ENCODE measurements around the gene DLL3.
A peak's percentile ranks its signal among the peaks of the same experiment; 100 is the strongest.

DLL3 gene

GRCh38 chr19:39546599-39546998 is 47.9 kb downstream of the DLL3 start:
- TF ChIP-seq ZIC2 (tag by site-specific recombination; IDR thresholded peaks at IDR 0.05) (no peak), ZNF792 (tag by site-specific recombination; IDR thresholded peaks at IDR 0.05) (no peak), KLF1 (tag by site-specific recombination; IDR thresholded peaks at IDR 0.05) (peak; percentile 38; the same call in 1 of the 2 replicates), PATZ1 (tag by site-specific recombination; IDR thresholded peaks at IDR 0.05) (no peak)
- POLR2A ChIA-PET = no interaction called here
- H3K4me1 ChIP-seq (ENCODE audit: control insufficient read depth, insufficient read depth, low read length) = peaks cover 3% of the 10 kb centered on the region; the same call in 1 of the 2 replicates
- H3K27ac ChIP-seq (ENCODE audit: extremely low read depth, low read depth, low read length) = no peak overlapping the region
- no peaks in the 10 kb centered on the region for H3K36me3 ChIP-seq (ENCODE audit: control insufficient read depth in 2 of 2, insufficient read depth in 1 of 2, low read length in 2 of 2)
- no peak overlapping the region for H3K4me3 ChIP-seq (ENCODE audit: low read depth, low read length)
- no peaks in the 10 kb centered on the region for H3K9me3 ChIP-seq (ENCODE audit: control insufficient read depth, insufficient read depth, low read depth, low read length)
- CTCF ChIA-PET = interaction anchor here (0.6 to 7.9 kb wide), 10 partner anchors 10 to 672 kb away, joined by 3 to 148 read pairs (median 4); partner anchors contain the start of genes EID2B and TTC9B

DNA sequence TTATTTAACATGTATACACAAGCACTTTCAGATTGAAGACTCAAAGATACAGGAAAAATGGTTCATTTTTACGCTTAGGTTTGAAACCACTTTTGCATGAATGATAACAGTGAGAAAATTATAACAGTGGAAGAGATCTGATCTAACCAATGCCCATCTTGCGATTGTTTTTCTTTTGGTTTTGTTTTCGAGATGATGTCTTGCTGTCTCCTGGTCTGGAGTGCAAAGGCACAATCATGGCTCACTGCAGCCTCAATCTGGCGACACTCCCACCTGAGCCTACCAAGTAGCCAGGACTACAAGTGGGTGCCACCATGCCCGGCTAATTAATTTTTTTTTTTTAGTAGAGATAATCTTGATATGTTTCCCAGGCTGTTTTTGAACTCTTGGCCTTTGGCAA is 51.5 kb downstream of the DLL3 start:
- TF ChIP-seq ZNF266 (tag by site-specific recombination; IDR thresholded peaks at IDR 0.05; ENCODE audit: low read depth) = no peak
- no peak for TF ChIP-seq KLF16 (tag by site-specific recombination; IDR thresholded peaks at IDR 0.05)
- no peak for TF ChIP-seq ZNF677 (tag by site-specific recombination; IDR thresholded peaks at IDR 0.05)
- TF ChIP-seq ZNF544 (tag by site-specific recombination; IDR thresholded peaks at IDR 0.05) = no peak
- TF ChIP-seq ZFP37 (tag by site-specific recombination; IDR thresholded peaks at IDR 0.05) = no peak
- TF ChIP-seq, protein P1, sequence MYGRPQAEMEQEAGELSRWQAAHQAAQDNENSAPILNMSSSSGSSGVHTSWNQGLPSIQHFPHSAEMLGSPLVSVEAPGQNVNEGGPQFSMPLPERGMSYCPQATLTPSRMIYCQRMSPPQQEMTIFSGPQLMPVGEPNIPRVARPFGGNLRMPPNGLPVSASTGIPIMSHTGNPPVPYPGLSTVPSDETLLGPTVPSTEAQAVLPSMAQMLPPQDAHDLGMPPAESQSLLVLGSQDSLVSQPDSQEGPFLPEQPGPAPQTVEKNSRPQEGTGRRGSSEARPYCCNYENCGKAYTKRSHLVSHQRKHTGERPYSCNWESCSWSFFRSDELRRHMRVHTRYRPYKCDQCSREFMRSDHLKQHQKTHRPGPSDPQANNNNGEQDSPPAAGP (tag by site-specific recombination; IDR thresholded peaks at IDR 0.05) = no peak
- no peak for TF ChIP-seq ZNF624 (tag by site-specific recombination; IDR thresholded peaks at IDR 0.05)
- TF ChIP-seq PRDM1 (tag by site-specific recombination; IDR thresholded peaks at IDR 0.05) = no peak
- no peak for TF ChIP-seq ZNF707 (tag by site-specific recombination; IDR thresholded peaks at IDR 0.05)
- no peak overlapping the region for H3K4me3 ChIP-seq (ENCODE audit: low read depth, low read length)
- H3K36me3 ChIP-seq (ENCODE audit: control insufficient read depth in 2 of 2, insufficient read depth in 1 of 2, low read length in 2 of 2) = no peaks in the 10 kb centered on the region; a peak in 1 of 3 replicates
- no peaks in the 10 kb centered on the region for H3K9me3 ChIP-seq (ENCODE audit: control insufficient read depth, insufficient read depth, low read depth, low read length)
- H3K4me1 ChIP-seq (ENCODE audit: control insufficient read depth, insufficient read depth, low read length) = no peaks in the 10 kb centered on the region
- POLR2A ChIA-PET = no interaction called here
- CTCF ChIA-PET = interaction anchor here (1.1 to 7.9 kb wide), 8 partner anchors 8 to 188 kb away, joined by 3 to 148 read pairs (median 9); partner anchors contain the start of gene CLC
- H3K27ac ChIP-seq (ENCODE audit: extremely low read depth, low read depth, low read length) = no peak overlapping the region

- no peaks in the 10 kb centered on the region for H3K9me3 ChIP-seq (ENCODE audit: control insufficient read depth, insufficient read depth, low read depth, low read length)
- ChIA-PET POLR2A (interaction anchor here (0.5 to 0.6 kb wide), 2 partner anchors 20 to 98 kb away, joined by 4 read pairs; partner anchors contain the start of gene EID2B), CTCF (interaction anchor here (0.6 to 7.9 kb wide), 15 partner anchors 8 to 1803 kb away, joined by 3 to 148 read pairs (median 3); partner anchors contain the start of genes EID2B, MED29 and PAF1)
- H3K27ac ChIP-seq (ENCODE audit: extremely low read depth, low read depth, low read length) = no peak overlapping the region
- peak; percentile 68; the same call in 1 of the 2 replicates for TF ChIP-seq ZFP69B (tag by site-specific recombination; IDR thresholded peaks at IDR 0.05)
- no peak for TF ChIP-seq ZNF292 (tag by site-specific recombination; IDR thresholded peaks at IDR 0.05; ENCODE audit: borderline replicate concordance, low read depth)
- TF ChIP-seq ZBTB17 (tag by site-specific recombination; IDR thresholded peaks at IDR 0.05) = peak; percentile 62
- no peak for TF ChIP-seq KLF9 (tag by site-specific recombination; IDR thresholded peaks at IDR 0.05; ENCODE audit: low read depth)
- TF ChIP-seq, protein P2, sequence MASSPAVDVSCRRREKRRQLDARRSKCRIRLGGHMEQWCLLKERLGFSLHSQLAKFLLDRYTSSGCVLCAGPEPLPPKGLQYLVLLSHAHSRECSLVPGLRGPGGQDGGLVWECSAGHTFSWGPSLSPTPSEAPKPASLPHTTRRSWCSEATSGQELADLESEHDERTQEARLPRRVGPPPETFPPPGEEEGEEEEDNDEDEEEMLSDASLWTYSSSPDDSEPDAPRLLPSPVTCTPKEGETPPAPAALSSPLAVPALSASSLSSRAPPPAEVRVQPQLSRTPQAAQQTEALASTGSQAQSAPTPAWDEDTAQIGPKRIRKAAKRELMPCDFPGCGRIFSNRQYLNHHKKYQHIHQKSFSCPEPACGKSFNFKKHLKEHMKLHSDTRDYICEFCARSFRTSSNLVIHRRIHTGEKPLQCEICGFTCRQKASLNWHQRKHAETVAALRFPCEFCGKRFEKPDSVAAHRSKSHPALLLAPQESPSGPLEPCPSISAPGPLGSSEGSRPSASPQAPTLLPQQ (tag by site-specific recombination; IDR thresholded peaks at IDR 0.05) = peak; percentile 67
- peaks cover 15% of the 10 kb centered on the region for H3K4me1 ChIP-seq (ENCODE audit: control insufficient read depth, insufficient read depth, low read length)
- H3K4me3 ChIP-seq (ENCODE audit: low read depth, low read length) = no peak overlapping the region
- no peaks in the 10 kb centered on the region; a peak in 1 of 3 replicates for H3K36me3 ChIP-seq (ENCODE audit: control insufficient read depth in 2 of 2, insufficient read depth in 1 of 2, low read length in 2 of 2)
Measured at GRCh38 chr19:39553082-39553652, 54.4 kb downstream of the DLL3 start.
